HepG2 (cell line): Measurements from ENCODE around the gene ARHGEF3. TPM values are rescaled to one million over a fixed set of nuclear protein-coding genes. Genes with fewer than 3 reads are reported as not detected.

Source experiments
- CC2D1A ChIP-seq: sonication (generic); formaldehyde crosslinking; IDR thresholded peaks from 2 replicates; pipeline ENCODE4 v1.8.1; 2023; ENCODE audit warnings: mild to moderate bottlenecking, missing genetic modification reagents
- ELF3 ChIP-seq: IDR thresholded peaks from 2 replicates; pipeline ENCODE4 v1.6.1; 2016; ENCODE audit warnings: missing genetic modification reagents, missing compliant biosample characterization
- RAD21 ChIP-seq: fragments of 450-650 bp; formaldehyde crosslinking; IDR thresholded peaks from 2 replicates; pipeline ENCODE4 v1.5.0; 2020; ENCODE audit warnings: mild to moderate bottlenecking
- RBFOX2 ChIP-seq: fragments of 200-400 bp; formaldehyde crosslinking; IDR thresholded peaks from 2 replicates; pipeline ENCODE4 v1.6.1; 2017; ENCODE audit warnings: low read depth, mild to moderate bottlenecking, low read length
- ZFP36L1 ChIP-seq: sonication (generic); formaldehyde crosslinking; IDR thresholded peaks from 2 replicates; pipeline ENCODE4 v1.8.0; 2022; ENCODE audit warnings: mild to moderate bottlenecking, missing genetic modification reagents, moderate library complexity
- ZFY ChIP-seq: sonication (generic); formaldehyde crosslinking; IDR thresholded peaks from 2 replicates; pipeline ENCODE4 v1.4.0; 2020; ENCODE audit warnings: missing genetic modification reagents
- ZNF264 ChIP-seq: sonication (generic); formaldehyde crosslinking; IDR thresholded peaks from 2 replicates; pipeline ENCODE4 v1.4.0; 2020; ENCODE audit warnings: missing genetic modification reagents
- ZNF549 ChIP-seq: sonication (generic); formaldehyde crosslinking; IDR thresholded peaks from 2 replicates; pipeline ENCODE4 v1.5.0; 2020; ENCODE audit warnings: missing genetic modification reagents
- ZNF792 ChIP-seq: IDR thresholded peaks from 2 replicates; pipeline ENCODE4 v1.6.1; 2016
- polyA plus RNA-seq, 8 experiments: library from polyadenylated mRNA; depleted of rRNA in 3 of 8; stranded (reverse) in 7 of 8; unstranded in 1 of 8; fragments of >200 nt; fragmentation: Illumina TruSeq in 4 of 8; extraction: Trizol in 4 of 8; gene quantifications; 2 replicates each; pipeline versions ENCODE4 v1.2.1 to v1.2.3, GENCODE V29; 2011 to 2016; ENCODE audit warnings: low read depth in 4 of 8, missing spikeins in 1 of 8, mixed read lengths in 1 of 8; ENCODE audit not compliant: insufficient read depth in 1 of 8
- total RNA-seq, 5 experiments: library from RNA; depleted of rRNA; stranded (reverse); fragments of >200 nt; fragmentation: Illumina TruSeq; extraction: Trizol; gene quantifications; 2 replicates each; pipeline ENCODE4 v1.2.3, GENCODE V29; 2016; ENCODE audit warnings: low read depth in 1 of 5
- TF ChIP-seq, protein P1 (sequence below): sonication (generic); formaldehyde crosslinking; IDR thresholded peaks from 2 replicates; pipeline ENCODE4 v1.4.0; 2020; ENCODE audit warnings: mild to moderate bottlenecking, missing genetic modification reagents
- TF ChIP-seq, protein P2 (sequence below): sonication (generic); formaldehyde crosslinking; IDR thresholded peaks from 2 replicates; pipeline ENCODE4 v1.5.0; 2020; ENCODE audit warnings: mild to moderate bottlenecking, missing genetic modification reagents, borderline replicate concordance
- TF ChIP-seq, protein P3 (sequence below): sonication (generic); formaldehyde crosslinking; IDR thresholded peaks from 2 replicates; pipeline ENCODE4 v1.4.0; 2020; ENCODE audit warnings: missing genetic modification reagents
- TF ChIP-seq, protein P4 (sequence below): sonication (generic); formaldehyde crosslinking; IDR thresholded peaks from 2 replicates; pipeline ENCODE4 v1.8.1; 2023; ENCODE audit warnings: mild to moderate bottlenecking, moderate library complexity, missing genetic modification reagents

Gene ARHGEF3
- total and polyA plus RNA-seq, 2 of the 13 experiments (the other 11 are each of a cell fraction or from before 2014, with no cell fraction given), result 14.8 to 23.1 TPM

DNA sequence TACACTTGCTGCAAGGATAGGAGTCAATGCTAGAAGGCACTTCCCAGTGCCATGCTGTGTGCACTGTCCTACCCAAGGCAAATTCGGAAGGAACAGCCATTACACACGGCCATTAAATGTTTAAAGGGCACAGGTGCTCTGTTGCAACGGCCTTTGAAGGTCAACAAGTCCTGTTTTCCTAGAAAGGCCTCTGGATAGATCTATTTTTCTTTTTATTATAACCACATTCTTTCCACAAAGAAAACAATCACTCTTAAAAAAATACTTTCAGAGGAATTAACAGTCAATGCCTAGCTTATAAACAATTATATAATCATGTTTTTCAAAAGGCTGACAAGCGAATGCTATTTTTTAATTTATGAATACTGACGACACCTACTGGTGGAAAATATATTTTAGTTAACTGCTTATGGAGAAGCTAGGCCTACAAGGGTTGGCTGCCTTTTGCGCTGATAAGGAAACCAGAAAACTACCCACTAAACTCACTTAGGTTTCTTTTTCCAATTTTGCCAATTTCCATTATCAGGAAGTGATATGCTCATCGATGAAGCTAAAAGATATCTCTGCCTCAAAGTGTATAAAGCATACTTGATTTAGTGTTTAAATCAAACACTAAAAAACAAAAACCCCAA, 2.4 kb downstream of the ARHGEF3 start (continued):
- TF ChIP-seq, protein P1, sequence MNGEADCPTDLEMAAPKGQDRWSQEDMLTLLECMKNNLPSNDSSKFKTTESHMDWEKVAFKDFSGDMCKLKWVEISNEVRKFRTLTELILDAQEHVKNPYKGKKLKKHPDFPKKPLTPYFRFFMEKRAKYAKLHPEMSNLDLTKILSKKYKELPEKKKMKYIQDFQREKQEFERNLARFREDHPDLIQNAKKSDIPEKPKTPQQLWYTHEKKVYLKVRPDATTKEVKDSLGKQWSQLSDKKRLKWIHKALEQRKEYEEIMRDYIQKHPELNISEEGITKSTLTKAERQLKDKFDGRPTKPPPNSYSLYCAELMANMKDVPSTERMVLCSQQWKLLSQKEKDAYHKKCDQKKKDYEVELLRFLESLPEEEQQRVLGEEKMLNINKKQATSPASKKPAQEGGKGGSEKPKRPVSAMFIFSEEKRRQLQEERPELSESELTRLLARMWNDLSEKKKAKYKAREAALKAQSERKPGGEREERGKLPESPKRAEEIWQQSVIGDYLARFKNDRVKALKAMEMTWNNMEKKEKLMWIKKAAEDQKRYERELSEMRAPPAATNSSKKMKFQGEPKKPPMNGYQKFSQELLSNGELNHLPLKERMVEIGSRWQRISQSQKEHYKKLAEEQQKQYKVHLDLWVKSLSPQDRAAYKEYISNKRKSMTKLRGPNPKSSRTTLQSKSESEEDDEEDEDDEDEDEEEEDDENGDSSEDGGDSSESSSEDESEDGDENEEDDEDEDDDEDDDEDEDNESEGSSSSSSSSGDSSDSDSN (CRISPR knock-in tag), result no peak
- TF ChIP-seq ZNF549 (CRISPR knock-in tag), result no peak
- TF ChIP-seq ELF3 (CRISPR knock-in tag), result peak; percentile 27; the same call in 1 of the 2 replicates
- TF ChIP-seq, protein P2, sequence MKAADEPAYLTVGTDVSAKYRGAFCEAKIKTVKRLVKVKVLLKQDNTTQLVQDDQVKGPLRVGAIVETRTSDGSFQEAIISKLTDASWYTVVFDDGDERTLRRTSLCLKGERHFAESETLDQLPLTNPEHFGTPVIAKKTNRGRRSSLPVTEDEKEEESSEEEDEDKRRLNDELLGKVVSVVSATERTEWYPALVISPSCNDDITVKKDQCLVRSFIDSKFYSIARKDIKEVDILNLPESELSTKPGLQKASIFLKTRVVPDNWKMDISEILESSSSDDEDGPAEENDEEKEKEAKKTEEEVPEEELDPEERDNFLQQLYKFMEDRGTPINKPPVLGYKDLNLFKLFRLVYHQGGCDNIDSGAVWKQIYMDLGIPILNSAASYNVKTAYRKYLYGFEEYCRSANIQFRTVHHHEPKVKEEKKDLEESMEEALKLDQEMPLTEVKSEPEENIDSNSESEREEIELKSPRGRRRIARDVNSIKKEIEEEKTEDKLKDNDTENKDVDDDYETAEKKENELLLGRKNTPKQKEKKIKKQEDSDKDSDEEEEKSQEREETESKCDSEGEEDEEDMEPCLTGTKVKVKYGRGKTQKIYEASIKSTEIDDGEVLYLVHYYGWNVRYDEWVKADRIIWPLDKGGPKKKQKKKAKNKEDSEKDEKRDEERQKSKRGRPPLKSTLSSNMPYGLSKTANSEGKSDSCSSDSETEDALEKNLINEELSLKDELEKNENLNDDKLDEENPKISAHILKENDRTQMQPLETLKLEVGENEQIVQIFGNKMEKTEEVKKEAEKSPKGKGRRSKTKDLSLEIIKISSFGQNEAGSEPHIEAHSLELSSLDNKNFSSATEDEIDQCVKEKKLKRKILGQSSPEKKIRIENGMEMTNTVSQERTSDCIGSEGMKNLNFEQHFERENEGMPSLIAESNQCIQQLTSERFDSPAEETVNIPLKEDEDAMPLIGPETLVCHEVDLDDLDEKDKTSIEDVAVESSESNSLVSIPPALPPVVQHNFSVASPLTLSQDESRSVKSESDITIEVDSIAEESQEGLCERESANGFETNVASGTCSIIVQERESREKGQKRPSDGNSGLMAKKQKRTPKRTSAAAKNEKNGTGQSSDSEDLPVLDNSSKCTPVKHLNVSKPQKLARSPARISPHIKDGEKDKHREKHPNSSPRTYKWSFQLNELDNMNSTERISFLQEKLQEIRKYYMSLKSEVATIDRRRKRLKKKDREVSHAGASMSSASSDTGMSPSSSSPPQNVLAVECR (CRISPR knock-in tag), result peak; percentile 16; the same call in 1 of the 2 replicates
- TF ChIP-seq, protein P3, sequence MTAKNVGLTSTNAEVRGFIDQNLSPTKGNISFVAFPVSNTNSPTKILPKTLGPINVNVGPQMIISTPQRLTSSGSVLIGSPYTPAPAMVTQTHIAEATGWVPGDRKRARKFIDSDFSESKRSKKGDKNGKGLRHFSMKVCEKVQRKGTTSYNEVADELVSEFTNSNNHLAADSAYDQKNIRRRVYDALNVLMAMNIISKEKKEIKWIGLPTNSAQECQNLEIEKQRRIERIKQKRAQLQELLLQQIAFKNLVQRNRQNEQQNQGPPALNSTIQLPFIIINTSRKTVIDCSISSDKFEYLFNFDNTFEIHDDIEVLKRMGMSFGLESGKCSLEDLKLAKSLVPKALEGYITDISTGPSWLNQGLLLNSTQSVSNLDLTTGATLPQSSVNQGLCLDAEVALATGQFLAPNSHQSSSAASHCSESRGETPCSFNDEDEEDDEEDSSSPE (CRISPR knock-in tag), result no peak
- peak; percentile 22; the same call in 1 of the 2 replicates for TF ChIP-seq ZFY
- TF ChIP-seq RBFOX2, result no peak
- TF ChIP-seq CC2D1A (CRISPR knock-in tag), result no peak
- TF ChIP-seq ZNF792, result no peak
- 0 out of 2 replicates have a peak, but pooled peaks have one; percentile 33 for TF ChIP-seq ZNF264 (CRISPR knock-in tag)
- TF ChIP-seq ZFP36L1 (CRISPR knock-in tag), result no peak
- 0 out of 2 replicates have a peak, but pooled peaks have one; percentile 21 for TF ChIP-seq RAD21
- TF ChIP-seq, protein P4, sequence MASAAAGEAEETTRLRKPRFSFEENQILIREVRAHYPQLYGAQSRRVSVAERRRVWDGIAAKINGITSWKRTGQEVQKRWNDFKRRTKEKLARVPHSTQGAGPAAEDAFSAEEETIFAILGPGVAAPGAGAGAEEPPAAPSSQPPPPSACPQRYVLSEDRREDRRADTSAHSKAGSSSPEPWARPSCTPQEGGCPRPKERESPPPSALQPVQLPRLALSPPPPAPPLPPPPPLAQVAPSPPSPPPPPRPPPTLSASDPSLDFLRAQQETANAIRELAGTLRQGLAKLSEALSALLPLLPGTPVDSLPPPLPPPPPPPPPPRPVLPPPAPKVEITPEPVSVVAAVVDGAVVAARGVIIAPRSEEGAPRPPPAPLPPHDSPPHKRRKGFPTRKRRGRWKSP (CRISPR knock-in tag), result peak; percentile 35; the same call in 1 of the 2 replicates
- TF ChIP-seq, all 625 proteins: peak for 72
